ENCODE results near the gene ARHGDIA.

ARHGDIA gene

DNA sequence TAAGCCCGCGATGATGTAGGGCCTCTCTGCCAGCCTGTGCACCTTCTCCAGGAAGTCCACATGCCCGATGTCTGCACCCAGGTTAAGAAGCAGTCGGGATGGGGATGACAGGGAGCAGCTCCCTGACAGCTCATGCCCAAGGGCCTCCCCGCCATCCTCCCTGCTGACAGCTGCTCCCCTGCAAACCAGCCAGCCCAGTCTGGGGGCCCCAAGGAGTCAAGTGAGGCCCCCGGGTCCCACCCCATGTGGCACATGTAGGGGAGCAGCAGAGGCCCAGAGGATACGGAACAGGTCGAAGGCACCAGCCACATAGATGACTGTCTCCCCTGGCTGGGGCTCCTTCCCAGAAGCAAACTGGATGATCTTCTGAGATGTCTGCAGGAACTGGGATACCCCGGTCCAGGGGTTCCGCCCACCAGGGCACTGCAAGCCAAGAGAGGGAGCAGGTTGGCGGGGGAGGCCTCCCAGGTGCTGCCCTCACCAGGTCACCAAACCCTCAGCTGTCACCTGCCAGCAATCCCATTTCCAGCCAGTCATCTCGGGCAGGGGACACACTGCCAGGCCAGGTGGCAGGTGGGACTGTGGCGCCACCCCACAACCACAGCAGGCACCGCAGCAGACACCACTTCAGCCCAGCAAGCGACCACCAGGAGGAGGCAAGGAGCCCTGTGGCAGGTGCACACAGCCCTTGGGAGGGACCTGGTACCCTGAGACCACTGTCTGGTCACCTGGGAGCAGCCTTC, 35.5 kb upstream of the ARHGDIA start:
- DNase-seq (ENCODE audit: low read depth in 2 of 3, low spot score in 2 of 3): no peak

DNA sequence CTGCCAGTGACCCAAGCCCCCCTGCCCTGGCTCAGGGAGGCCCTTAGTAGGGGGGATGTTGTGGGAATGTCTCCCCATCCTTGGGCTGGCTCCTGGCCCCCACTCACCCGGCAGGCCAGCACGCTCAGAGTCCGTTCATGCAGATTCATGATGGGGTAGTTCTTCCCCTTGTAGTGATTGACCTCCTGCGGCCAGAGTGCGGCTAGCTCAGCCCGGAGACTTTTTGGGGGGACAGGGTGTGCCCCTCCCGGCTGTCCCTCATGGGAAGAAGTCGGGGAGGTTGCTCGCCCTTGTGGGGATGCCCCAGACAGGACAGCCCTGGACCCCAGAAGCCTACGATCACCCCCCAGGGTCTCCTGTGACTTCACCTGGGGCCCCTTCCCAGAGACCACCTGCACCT, 34.9 kb upstream of the ARHGDIA start:
- DNase-seq (ENCODE audit: low read depth in 2 of 3, low spot score in 2 of 3): no peak

DNA sequence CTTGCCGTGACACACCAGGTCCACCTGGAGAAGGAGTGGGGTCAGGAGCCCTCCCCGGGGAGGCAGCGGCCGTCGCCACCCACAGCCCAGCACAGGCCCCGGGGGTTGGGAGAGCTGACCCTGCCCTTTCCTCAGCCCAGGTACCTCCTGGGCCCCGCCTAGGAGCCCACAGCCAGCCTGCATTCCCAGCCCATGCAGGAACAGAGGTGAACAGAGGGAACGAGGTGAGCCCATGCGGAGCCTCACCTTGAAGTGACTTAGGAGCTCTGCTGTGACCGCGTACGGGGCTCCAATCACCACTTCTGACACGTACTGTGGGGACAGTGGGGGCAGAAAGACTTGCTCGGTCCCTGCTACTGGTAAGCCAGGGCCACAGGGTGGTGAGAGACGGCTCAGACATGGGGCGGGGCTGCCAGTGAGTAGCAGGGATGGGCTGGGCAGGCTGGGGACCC, 34.3 kb upstream of the ARHGDIA start:
- DNase-seq (ENCODE audit: low read depth in 2 of 3, low spot score in 2 of 3): no peak

DNA sequence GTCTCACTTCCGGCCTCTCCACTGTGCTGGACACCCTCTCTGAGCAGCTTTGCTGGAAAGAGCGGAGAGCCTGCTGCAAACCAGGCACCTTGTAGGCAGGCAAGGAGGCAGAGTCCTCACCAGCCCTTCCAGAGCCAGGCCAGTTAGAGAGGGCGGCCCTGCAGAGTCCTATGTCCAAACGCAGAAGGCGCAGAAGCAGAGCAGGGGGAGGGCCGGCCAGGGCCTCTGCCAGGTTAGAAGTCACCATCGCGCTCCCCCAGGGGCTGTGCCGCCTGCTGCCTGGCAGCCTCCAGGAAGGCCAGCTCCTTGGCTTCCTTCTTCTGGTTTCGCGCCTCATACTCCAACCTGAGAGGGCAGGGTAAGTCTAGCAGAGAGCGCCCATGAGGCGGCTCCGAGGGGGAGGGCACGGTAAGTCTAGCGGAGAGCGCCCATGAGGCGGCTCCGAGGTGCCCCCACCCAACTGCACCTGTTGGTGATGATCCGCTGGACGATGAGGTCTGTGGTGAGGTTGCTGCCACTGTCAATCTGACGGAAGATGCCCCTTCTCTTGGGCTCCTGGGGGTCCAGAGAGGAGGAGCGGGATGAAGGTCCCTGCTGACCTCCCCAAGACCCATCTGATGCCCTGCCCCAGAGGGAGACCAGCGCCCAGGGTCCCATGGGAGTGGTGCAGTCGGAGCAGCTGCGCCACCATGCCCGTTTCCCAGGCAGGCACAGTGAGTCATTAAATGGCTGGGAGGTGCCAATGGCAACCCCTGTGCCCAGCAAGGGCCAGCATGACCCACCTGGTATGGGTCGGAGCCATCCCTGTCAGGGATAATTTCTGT, 33.7 kb upstream of the ARHGDIA start:
- DNase-seq (ENCODE audit: low read depth in 2 of 3, low spot score in 2 of 3): no peak

DNA sequence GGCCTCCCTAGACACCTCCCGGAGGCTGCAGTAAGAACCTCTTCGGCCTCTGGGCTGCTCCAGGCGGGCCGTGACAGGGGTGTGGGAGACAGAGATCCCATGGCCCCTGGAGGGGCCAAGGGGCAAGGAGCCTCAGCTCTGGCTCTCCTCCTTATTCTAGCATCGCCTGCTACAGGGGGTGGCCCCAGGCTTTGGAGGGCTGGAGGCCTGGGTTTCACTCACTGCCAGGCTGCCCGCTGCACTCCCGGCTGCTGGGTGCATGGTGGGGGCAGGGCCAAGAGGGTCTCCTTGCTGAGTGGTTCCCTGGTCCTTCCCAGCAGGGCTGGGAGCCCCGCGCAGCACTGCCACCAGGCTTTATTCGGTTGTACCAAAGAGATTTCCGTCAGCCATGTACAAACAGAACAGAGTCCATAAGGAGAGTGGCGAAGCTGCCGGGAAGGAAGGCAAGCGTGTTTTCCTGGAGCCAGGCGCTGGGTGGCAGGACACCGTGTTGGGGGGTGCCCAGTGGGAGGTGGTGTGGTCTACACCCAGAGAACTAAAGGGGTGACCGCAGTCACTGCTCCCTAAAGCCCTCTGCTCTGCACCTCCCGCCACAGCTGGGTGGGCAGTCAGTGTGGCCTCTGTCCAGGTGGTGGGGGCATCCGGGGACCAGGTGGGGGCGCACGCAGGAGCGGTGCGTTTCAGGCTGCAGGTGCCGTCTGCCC, 32.9 kb upstream of the ARHGDIA start:
- no peak for DNase-seq (ENCODE audit: low read depth in 2 of 3, low spot score in 2 of 3)

DNA sequence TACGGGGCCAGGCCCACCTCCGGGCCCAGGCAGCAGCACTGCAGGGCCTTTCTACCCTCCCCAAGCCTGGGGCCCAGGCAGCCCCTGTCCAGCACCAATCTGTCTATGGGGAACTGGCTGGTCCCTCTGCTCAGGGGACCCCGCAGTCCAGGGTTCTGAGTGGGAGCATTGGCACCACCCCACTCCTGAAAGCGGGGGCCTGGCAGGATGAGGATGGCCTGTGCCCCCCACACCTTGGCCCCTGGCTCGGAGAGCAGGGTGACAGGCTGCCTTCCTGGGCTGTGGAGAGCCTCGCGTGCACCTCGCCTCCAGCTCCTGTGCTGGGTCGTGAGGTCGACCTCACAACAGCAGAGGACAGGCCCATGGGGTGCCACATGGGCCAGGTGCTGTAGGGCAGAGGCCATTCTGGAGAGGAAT, 32.3 kb upstream of the ARHGDIA start:
- no peak for DNase-seq (ENCODE audit: low read depth in 2 of 3, low spot score in 2 of 3)

DNA sequence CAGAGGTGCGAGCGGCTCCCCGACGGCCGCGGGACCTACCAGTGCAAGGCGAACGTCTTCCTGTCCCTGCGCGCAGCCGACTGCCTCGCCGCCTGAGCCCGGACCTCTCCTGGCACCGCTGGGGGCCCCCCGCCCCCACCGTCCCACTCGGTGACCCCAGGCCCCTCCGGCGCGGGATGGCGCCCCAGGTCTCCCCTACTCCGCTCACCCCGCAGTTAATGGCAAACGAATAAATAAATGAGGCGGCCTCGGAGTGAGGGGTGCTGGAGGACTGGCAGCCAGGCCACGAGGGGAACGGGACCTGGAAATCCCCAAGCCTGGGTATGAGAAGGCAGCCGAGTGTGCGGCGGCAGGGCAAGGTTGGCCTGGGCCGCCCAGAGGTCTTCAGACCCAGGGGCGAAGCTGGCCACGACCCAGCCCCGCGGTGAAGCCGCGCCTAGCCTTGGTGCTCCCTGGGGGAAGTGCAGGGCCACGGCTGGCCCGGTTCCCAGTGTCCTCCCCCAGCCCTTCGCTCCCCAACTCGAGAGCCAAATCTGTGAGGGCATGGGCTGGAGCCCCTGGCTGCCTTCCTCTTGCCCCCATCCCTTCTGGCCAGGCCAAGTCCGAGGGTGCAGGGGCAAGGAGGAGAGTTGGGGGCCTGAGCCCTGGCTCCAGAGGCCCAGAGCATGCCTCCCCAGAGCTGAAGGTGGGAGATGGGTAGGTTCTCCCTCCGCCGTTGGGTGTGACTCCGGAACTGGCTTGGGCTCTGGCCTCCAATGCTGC, 31.7 kb upstream of the ARHGDIA start:
- no peak for DNase-seq (ENCODE audit: low read depth in 2 of 3, low spot score in 2 of 3)

DNA sequence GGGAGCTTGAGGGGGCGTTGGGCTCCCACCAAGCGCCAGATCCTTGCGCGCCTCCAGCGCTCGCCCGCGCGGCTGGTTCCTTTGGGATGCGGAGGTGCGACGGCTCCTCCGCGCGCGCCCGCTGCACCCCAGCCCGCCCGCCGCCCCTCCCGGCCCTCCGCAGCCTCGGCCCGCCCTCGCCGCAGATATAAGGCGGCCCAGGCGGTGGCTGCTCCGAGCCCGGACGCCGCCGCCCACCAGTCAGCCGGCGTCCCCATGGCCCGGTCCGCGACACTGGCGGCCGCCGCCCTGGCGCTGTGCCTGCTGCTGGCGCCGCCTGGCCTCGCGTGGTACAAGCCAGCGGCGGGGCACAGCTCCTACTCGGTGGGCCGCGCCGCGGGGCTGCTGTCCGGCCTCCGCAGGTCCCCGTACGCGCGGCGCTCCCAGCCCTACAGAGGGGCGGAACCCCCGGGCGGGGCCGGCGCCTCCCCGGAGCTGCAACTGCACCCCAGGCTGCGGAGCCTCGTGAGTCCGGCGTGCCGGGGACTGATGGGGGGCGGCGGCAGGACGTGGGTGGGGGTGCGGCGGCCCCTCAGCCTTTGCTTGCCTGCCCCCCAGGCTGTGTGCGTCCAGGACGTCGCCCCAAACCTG, 31.0 kb upstream of the ARHGDIA start, which contains the start of gene NPB:
Gene NPB, plus strand, starts transcription at position 216 of the 630 bp plus-strand sequence. Its CDS starts 40 bp downstream, at position 256.
- DNase-seq (ENCODE audit: low read depth in 2 of 3, low spot score in 2 of 3): no peak

DNA sequence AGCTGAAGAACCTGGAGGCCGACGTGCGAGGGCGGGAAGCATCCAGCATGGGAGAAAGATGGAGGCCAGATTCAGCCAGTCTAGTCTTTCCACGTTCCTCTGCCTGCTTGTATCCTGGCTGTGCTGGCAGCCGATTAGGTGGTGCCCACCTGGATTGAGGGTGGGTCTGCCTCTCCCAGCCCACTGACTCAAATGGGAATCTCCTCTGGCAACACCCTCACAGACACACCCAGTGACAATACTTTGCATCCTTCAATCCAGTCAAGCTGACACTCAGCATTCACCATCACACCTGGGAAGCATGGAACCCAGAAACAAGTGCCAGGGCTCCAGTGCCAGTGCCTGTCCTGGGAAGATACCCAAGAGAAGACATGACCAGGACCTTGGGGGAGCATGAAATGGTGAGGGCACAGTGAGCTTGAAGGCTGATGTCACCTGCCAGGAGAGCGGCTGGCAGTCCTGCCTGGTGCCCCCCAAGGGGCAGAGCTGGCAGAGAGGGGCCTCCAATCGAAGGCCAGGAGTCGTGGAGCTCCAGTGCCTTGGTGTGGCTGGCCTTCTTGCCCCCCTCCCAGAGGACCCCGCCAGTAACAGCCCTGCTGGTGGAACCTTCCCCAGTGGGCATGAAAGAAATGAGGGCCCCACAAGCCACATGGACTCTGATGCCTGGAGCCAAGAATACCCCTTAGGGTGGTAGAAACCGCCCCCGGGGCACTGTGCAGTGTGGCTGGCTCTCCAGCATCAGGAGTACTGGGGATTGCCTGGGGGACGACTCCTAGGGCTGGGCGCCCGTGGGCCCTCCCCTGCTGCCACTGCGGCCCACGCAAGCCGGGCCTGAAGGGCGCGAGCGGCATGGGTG, 30.3 kb upstream of the ARHGDIA start:
- no peak for DNase-seq (ENCODE audit: low read depth in 2 of 3, low spot score in 2 of 3)

DNA sequence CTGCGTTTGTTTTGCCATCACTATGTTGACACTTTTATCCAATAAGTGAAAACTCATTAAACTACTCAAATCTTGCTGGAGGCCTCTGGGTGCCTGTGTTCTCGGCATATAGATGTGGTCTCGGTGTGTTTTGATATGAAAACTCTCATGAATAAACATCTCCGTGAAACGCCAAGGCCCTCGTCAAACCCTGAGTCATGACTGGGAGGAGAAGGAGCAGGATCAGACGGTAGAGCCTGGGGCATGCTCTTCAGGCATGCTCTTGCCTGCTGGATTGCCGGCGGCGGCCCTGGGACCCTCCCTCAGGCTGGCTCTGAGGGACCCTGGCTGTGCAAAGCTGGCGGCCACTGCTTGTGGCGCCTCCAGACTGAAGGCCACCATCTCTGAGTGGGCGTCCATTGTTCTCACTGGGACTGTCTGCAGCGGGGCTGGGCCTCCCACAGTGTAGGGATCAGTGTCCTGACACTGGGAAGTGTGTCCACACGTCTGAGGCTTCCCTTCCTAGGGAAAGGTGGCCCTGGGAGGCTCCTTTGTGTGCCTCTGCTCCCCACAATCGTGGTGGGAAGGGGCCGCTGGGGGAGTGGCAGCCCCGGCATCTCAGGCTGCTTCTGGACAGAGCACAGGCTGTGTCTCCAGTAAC, 29.2 kb upstream of the ARHGDIA start:
- DNase-seq (ENCODE audit: low read depth in 2 of 3, low spot score in 2 of 3): no peak

DNA sequence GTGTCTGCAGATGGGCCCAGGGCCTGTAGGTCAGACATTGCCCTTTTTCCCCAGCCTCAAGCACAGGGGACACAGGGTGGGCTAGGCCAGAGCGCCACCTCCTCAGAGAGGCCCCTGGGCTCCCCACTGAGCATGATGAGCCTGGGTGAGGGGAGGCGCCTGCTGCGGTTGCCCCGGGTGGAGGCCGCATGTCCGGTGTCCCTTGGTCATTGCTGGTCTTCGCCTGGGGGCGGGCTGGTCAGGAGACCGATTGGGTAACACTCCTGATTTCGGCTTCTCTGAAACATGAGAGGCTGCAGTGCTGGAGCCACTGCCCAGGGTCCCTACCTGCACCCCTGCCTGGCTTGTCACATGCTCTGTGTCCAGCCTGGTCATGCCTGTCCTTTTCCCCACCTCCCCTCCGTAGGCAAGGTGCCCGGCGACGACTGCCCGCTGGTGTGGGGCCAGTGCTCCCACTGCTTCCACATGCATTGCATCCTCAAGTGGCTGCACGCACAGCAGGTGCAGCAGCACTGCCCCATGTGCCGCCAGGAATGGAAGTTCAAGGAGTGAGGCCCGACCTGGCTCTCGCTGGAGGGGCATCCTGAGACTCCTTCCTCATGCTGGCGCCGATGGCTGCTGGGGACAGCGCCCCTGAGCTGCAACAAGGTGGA, 28.5 kb upstream of the ARHGDIA start:
- DNase-seq (ENCODE audit: low read depth in 2 of 3, low spot score in 2 of 3): no peak

DNA sequence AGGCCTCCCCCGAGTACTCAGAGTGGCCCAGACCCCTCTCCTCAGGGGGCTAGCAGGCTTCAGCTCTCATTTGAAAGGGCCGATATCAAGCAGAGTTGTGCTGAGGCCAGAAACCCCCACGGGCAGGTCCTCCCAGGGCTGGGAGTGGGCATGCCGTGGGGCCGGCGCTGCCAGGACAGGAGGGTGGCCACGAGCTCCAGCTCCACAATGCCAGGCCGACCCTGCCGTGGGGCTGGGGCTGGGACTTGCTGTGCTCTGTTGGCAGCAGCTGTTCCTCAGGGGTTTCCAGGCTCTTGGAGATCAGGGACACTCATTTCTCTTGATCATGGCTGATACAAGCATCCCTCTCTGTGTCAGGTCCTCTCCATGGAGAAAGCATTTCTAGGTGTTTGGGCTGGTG, 27.7 kb upstream of the ARHGDIA start:
- no peak for DNase-seq (ENCODE audit: low read depth in 2 of 3, low spot score in 2 of 3)

DNA sequence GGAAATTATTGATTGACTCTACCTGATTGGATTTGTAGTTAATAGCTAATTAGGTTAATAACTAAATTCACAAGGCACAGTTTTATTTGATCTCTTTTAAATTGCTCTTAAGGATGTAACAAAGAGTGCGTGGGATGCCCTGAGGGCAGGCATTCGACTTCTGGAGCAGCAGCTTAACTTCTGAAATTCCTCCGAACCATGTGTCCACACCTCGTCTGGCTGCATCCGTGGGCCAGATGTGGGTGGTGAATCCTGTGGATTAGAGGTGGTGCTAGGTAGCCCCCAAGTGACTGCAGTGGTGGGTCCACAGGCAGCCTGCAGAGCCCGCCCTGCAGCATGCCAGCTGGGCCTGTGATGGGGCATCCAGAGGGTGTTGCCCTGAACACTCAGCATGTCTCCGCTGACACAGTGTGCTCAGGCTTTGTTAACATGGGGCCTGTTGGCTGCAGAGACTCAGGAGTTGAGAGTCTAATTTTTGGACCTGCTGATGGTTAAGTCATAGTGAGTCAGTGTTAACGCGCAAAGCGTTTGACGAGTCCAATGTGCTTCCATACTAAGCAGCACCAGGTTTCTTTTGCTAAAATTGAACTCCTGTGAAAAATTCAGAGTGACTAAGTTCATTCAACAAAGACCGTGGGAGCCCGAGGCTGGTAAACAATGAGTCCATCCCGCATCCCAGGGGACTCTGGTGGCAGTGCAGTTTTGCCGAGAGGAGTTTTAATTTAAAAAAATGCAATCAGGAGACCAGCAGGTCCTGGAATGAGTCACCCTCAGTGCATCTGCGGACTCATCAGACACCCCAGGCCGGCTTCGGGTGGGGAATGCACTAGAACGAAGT, 27.1 kb upstream of the ARHGDIA start:
- no peak for DNase-seq (ENCODE audit: low read depth in 2 of 3, low spot score in 2 of 3)

DNA sequence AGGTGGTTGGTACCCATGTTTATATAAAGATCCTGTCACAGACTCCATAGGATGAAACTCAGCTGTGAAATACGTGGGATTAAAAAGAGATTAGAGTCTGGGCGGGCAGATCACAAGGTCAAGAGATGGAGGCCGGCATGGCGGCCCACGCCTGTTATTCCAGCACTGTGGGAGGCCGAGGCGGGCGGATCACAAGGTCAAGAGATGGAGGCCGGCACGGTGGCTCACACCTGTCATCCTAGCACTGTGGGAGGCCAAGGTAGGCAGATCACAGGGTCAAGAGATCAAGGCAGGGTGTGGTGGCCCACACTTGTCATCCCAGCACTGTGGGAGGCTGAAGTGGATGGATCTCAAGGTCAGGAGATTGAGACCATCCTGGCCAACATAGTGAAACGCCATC, 24.3 kb upstream of the ARHGDIA start:
- no peak for DNase-seq (ENCODE audit: low read depth in 2 of 3, low spot score in 2 of 3)

DNA sequence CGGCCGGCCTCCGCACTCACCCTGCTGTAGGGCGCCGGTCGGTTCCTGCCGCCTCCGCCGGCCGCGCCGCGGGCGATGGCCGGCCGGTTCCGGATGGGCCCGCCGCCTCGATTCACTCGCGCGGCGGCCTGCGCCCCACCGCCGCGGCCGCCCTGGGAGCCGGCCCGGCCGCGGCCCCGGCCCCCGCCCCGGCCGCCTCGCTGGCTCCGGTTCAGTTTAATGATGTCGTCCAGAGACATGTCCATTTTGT, 20.1 kb upstream of the ARHGDIA start:
- no peak for DNase-seq (ENCODE audit: low read depth in 2 of 3, low spot score in 2 of 3)

DNA sequence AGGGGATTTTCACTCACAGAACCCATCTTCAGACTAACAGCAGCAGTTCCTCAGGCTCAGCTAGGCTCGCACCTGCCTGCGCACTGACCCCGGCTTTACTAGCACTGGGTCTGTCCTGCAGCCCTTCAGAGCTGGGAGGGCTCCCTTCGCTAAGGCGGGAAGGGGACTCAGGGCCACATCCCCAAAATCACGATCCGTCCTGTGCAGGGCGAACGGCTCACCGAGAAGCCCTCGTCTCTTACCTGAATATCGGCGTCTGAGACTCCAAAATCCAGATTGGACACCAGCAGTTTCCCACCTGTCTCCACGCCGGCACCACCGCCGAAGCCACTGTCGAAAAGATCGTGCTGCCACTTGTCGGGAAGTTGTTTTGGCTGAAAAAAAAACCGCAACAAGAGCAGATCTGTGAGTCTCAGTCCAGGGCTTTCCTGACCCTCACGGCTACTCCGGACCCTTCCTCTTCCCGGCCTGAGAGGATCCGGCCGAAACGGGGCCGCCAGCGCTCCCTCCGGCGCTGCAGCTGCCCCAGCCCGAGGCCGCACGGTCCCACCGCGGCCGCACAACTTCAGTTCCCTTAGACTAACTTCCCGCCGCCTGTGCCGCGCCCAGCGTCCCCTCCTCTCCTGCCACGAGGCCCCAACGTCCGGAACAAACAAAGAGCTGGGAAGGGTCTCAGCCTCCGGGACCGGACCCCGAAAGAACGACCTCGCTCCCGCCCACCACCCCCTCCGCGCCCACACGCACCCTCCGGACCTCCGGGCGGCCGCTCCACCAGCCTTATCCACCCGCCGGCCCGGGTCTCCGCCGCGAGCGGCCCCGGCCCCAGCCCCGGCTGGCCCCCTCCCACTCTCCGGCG, 19.5 kb upstream of the ARHGDIA start:
- no peak for DNase-seq (ENCODE audit: low read depth in 2 of 3, low spot score in 2 of 3)

DNA sequence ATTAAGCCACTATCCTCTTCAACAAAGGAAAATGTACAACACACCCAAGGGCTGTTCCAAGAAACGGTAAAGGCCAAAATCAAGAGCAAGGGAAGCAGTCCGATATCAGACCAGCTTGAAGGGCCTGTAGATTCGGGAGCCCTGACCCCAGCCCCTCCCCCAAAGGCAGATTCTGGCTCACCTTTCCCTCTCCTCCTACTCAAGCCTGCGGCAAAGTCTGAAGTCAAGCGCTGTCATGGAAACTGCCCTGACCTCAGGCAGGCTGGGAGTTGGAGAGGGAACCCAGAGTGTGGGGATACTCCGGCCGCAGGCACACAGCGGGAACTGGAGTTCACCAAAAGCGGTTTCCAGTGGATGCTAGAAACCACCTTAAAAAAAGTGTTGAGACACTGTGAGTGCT, 18.5 kb upstream of the ARHGDIA start:
- no peak for DNase-seq (ENCODE audit: low read depth in 2 of 3, low spot score in 2 of 3)
